HEK293 (cell line): ENCODE data around the gene GALNT10.

Experiments used
- CTCF ChIA-PET: fragments of 350-600 bp; formaldehyde crosslinking; extraction: SDS; loops from one replicate; lab custom pipeline; 2021; ENCODE audit warnings: antibody characterized with exemption; lab: Yijun Ruan, JAX
- POLR2A ChIA-PET: fragments of 300-600 bp; formaldehyde crosslinking; extraction: SDS; loops from one replicate; lab custom pipeline; 2020; ENCODE audit warnings: antibody characterized with exemption, inconsistent platforms; lab: Yijun Ruan, JAX
- H3K27ac ChIP-seq: fragments of 200-500 bp; sonication (Bioruptor generic); 2 replicates; pipeline ENCODE4 v1.5.1; 2014; ENCODE audit warnings: low read depth, low read length, control low read depth, inconsistent platforms; ENCODE audit errors: extremely low read depth
- H3K36me3 ChIP-seq, 2 experiments: fragments of 200-500 bp in 1 of 2; sonication (Bioruptor generic) in 1 of 2; 1 replicate in 1 of 2; 2 replicates in 1 of 2; pipeline ENCODE4 v1.5.1; 2014 to 2017; ENCODE audit warnings: inconsistent platforms in 2 of 2, low read length in 2 of 2; ENCODE audit not compliant: control insufficient read depth in 2 of 2, insufficient read depth in 1 of 2
- H3K4me1 ChIP-seq: fragments of 200-500 bp; sonication (Bioruptor generic); 2 replicates; pipeline ENCODE4 v1.5.1; 2014; ENCODE audit warnings: mild to moderate bottlenecking, low read length, inconsistent platforms; ENCODE audit not compliant: control insufficient read depth, insufficient read depth
- H3K4me3 ChIP-seq: 2 replicates; pipeline ENCODE4 v1.5.1; 2011; ENCODE audit warnings: low read depth, mild to moderate bottlenecking, control low read depth, low read length, moderate library complexity
- H3K9me3 ChIP-seq: fragments of 200-500 bp; sonication (Bioruptor generic); 2 replicates; pipeline ENCODE4 v1.5.1; 2014; ENCODE audit warnings: low read depth, low read length, inconsistent platforms; ENCODE audit not compliant: control insufficient read depth, insufficient read depth
- BCL11B ChIP-seq: fragments of 450-650 bp; formaldehyde crosslinking; IDR thresholded peaks from 2 replicates; pipeline ENCODE4 v1.5.1; 2016; ENCODE audit warnings: low read depth, missing biosample characterization, missing genetic modification characterization
- KLF10 ChIP-seq: fragments of 450-650 bp; IDR thresholded peaks from 2 replicates; pipeline ENCODE4 v1.5.1; 2018; ENCODE audit warnings: missing biosample characterization, mild to moderate bottlenecking, missing genetic modification characterization
- KLF7 ChIP-seq: fragments of 450-650 bp; formaldehyde crosslinking; IDR thresholded peaks from 2 replicates; pipeline ENCODE4 v1.5.1; 2016; ENCODE audit warnings: missing biosample characterization, missing genetic modification characterization, borderline replicate concordance
- ZBTB21 ChIP-seq: fragments of 450-650 bp; formaldehyde crosslinking; IDR thresholded peaks from 2 replicates; pipeline ENCODE4 v1.5.1; 2017; ENCODE audit warnings: missing biosample characterization, missing genetic modification characterization
- ZNF341 ChIP-seq: fragments of 450-650 bp; formaldehyde crosslinking; IDR thresholded peaks from 2 replicates; pipeline ENCODE4; 2016; ENCODE audit warnings: low read depth, missing biosample characterization, missing genetic modification characterization
- ZNF433 ChIP-seq: fragments of 450-650 bp; formaldehyde crosslinking; IDR thresholded peaks from 2 replicates; pipeline ENCODE4 v1.5.1; 2016; ENCODE audit warnings: missing biosample characterization, missing genetic modification characterization, low read depth
- ZNF521 ChIP-seq: fragments of 450-650 bp; formaldehyde crosslinking; IDR thresholded peaks from 2 replicates; pipeline ENCODE4 v1.5.1; 2017; ENCODE audit warnings: missing biosample characterization, mild to moderate bottlenecking, missing genetic modification characterization
- ZNF624 ChIP-seq: fragments of 450-650 bp; formaldehyde crosslinking; IDR thresholded peaks from 2 replicates; pipeline ENCODE4 v1.5.1; 2017; ENCODE audit warnings: missing biosample characterization, missing genetic modification characterization
- ZNF677 ChIP-seq: fragments of 450-650 bp; IDR thresholded peaks from 2 replicates; pipeline ENCODE4 v1.5.0; 2018; ENCODE audit warnings: missing biosample characterization, mild to moderate bottlenecking, missing genetic modification characterization, moderate library complexity
- ZNF747 ChIP-seq: fragments of 450-650 bp; formaldehyde crosslinking; IDR thresholded peaks from 2 replicates; pipeline ENCODE4 v1.5.1; 2016; ENCODE audit warnings: missing biosample characterization, missing genetic modification characterization
- ZNF776 ChIP-seq: fragments of 450-650 bp; formaldehyde crosslinking; IDR thresholded peaks from 2 replicates; pipeline ENCODE4 v1.5.0; 2017; ENCODE audit warnings: missing biosample characterization, missing genetic modification characterization, borderline replicate concordance
- ZNF830 ChIP-seq: fragments of 450-650 bp; IDR thresholded peaks from 2 replicates; pipeline ENCODE4 v1.5.0; 2018; ENCODE audit warnings: missing biosample characterization, missing genetic modification characterization, low read depth, mild to moderate bottlenecking, moderate library complexity
- TF ChIP-seq, protein P1 (sequence below): fragments of 450-650 bp; formaldehyde crosslinking; optimal IDR thresholded peaks from 2 replicates; pipeline ENCODE3; 2016; ENCODE audit warnings: missing biosample characterization, mild to moderate bottlenecking, missing genetic modification characterization
- TF ChIP-seq, protein P2 (sequence below): fragments of 450-650 bp; IDR thresholded peaks from 2 replicates; pipeline ENCODE4 v1.5.1; 2018; ENCODE audit warnings: missing biosample characterization, mild to moderate bottlenecking, missing genetic modification characterization
- TF ChIP-seq, protein P3 (sequence below): fragments of 450-650 bp; formaldehyde crosslinking; IDR thresholded peaks from 2 replicates; pipeline ENCODE4 v1.5.1; 2016; ENCODE audit warnings: missing biosample characterization, missing genetic modification characterization, low read depth
- TF ChIP-seq, protein P4 (sequence below): sonication (generic); formaldehyde crosslinking; IDR thresholded peaks from 2 replicates; pipeline ENCODE4 v1.8.1; 2022; ENCODE audit warnings: mild to moderate bottlenecking, moderate library complexity, missing genetic modification reagents
- TF ChIP-seq, protein P5 (sequence below): fragments of 450-650 bp; formaldehyde crosslinking; IDR thresholded peaks from 2 replicates; pipeline ENCODE4 v1.5.1; 2016; ENCODE audit warnings: missing biosample characterization, missing genetic modification characterization
- TF ChIP-seq, protein P6 (sequence below): fragments of 450-650 bp; formaldehyde crosslinking; IDR thresholded peaks from 2 replicates; pipeline ENCODE4; 2016; ENCODE audit warnings: missing biosample characterization, missing genetic modification characterization

Gene GALNT10

DNA sequence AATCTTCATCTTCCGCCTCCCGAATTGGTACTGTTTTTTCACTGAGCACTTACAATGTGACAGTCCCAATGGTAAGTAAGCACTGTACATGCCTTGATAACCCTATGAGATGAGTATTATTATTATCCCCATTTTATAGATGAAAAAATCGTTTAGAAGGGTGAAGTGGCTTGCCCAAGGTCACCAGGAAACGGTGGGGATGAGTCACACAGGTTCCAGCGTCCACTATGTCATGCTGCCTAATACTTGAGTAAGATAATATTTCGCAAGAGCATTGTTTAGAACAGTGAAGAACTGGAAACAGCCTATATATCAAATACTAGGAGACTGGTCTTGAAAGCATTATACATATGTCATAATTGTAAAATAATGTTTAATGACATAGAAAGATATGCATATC is 274.6 kb downstream of the GALNT10 start (continued):
- TF ChIP-seq, protein P1, sequence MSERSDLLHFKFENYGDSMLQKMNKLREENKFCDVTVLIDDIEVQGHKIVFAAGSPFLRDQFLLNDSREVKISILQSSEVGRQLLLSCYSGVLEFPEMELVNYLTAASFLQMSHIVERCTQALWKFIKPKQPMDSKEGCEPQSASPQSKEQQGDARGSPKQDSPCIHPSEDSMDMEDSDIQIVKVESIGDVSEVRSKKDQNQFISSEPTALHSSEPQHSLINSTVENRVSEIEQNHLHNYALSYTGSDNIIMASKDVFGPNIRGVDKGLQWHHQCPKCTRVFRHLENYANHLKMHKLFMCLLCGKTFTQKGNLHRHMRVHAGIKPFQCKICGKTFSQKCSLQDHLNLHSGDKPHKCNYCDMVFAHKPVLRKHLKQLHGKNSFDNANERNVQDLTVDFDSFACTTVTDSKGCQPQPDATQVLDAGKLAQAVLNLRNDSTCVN = no peak
- TF ChIP-seq ZNF624 = no peak

DNA sequence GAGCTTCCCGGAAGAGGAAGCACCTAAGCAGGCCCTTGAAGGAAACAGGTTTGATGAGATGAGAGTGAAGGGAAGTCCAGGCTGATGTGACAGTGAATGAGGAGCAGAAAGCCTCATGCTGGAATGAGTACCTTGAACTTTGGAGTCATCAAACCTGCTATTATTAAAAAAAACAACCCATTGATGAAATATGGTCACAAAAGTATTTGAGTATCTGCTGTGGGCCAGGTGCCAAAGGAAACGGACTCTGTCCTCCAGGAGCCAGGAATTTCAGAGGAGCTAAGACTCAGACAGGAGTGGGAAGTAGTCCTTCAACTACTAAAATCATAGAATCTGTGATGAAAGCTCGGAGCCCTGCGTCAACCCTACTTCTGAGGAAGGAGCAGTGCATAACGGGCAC is 275.6 kb downstream of the GALNT10 start:
- TF ChIP-seq ZNF341 (tag by site-specific recombination) (no peak), KLF10 (tag by site-specific recombination) (no peak), ZBTB21 (tag by site-specific recombination) (no peak), ZNF521 (tag by site-specific recombination) (no peak), ZNF433 (tag by site-specific recombination) (no peak), ZNF776 (no peak), ZNF677 (no peak), KLF7 (tag by site-specific recombination) (no peak), ZNF747 (tag by site-specific recombination) (no peak), ZNF830 (tag by site-specific recombination) (no peak), BCL11B (tag by site-specific recombination) (no peak), ZNF624 (no peak)
- TF ChIP-seq, protein P1 = no peak
- TF ChIP-seq, protein P2, sequence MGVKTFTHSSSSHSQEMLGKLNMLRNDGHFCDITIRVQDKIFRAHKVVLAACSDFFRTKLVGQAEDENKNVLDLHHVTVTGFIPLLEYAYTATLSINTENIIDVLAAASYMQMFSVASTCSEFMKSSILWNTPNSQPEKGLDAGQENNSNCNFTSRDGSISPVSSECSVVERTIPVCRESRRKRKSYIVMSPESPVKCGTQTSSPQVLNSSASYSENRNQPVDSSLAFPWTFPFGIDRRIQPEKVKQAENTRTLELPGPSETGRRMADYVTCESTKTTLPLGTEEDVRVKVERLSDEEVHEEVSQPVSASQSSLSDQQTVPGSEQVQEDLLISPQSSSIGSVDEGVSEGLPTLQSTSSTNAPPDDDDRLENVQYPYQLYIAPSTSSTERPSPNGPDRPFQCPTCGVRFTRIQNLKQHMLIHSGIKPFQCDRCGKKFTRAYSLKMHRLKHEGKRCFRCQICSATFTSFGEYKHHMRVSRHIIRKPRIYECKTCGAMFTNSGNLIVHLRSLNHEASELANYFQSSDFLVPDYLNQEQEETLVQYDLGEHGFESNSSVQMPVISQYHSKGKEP (tag by site-specific recombination) = no peak
- TF ChIP-seq, protein P3, sequence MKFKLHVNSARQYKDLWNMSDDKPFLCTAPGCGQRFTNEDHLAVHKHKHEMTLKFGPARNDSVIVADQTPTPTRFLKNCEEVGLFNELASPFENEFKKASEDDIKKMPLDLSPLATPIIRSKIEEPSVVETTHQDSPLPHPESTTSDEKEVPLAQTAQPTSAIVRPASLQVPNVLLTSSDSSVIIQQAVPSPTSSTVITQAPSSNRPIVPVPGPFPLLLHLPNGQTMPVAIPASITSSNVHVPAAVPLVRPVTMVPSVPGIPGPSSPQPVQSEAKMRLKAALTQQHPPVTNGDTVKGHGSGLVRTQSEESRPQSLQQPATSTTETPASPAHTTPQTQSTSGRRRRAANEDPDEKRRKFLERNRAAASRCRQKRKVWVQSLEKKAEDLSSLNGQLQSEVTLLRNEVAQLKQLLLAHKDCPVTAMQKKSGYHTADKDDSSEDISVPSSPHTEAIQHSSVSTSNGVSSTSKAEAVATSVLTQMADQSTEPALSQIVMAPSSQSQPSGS = no peak
- TF ChIP-seq, protein P4, sequence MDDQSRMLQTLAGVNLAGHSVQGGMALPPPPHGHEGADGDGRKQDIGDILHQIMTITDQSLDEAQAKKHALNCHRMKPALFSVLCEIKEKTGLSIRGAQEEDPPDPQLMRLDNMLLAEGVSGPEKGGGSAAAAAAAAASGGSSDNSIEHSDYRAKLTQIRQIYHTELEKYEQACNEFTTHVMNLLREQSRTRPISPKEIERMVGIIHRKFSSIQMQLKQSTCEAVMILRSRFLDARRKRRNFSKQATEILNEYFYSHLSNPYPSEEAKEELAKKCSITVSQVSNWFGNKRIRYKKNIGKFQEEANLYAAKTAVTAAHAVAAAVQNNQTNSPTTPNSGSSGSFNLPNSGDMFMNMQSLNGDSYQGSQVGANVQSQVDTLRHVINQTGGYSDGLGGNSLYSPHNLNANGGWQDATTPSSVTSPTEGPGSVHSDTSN (CRISPR knock-in tag) = no peak
- TF ChIP-seq, protein P5, sequence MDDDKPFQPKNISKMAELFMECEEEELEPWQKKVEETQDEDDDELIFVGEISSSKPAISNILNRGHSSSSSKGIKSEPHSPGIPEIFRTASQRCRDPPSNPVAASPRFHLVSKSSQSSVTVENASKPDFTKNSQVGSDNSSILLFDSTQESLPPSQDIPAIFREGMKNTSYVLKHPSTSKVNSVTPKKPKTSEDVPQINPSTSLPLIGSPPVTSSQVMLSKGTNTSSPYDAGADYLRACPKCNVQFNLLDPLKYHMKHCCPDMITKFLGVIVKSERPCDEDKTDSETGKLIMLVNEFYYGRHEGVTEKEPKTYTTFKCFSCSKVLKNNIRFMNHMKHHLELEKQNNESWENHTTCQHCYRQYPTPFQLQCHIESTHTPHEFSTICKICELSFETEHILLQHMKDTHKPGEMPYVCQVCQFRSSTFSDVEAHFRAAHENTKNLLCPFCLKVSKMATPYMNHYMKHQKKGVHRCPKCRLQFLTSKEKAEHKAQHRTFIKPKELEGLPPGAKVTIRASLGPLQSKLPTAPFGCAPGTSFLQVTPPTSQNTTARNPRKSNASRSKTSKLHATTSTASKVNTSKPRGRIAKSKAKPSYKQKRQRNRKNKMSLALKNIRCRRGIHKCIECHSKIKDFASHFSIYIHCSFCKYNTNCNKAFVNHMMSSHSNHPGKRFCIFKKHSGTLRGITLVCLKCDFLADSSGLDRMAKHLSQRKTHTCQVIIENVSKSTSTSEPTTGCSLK (tag by site-specific recombination) = no peak
- TF ChIP-seq, protein P6, sequence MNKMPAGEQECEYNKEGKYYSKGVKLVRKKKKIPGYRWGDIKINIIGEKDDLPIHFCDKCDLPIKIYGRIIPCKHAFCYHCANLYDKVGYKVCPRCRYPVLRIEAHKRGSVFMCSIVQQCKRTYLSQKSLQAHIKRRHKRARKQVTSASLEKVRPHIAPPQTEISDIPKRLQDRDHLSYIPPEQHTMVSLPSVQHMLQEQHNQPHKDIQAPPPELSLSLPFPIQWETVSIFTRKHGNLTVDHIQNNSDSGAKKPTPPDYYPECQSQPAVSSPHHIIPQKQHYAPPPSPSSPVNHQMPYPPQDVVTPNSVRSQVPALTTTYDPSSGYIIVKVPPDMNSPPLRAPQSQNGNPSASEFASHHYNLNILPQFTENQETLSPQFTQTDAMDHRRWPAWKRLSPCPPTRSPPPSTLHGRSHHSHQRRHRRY (tag by site-specific recombination) = no peak
- Histone ChIP-seq H3K9me3 (no peaks in the 10 kb centered on the region), H3K4me1 (peaks cover 12% of the 10 kb centered on the region), H3K36me3 (no peaks in the 10 kb centered on the region), H3K27ac (no peak overlapping the region), H3K4me3 (no peak overlapping the region)
- ChIA-PET POLR2A (no interaction called here), CTCF (interaction anchor here (0.7 to 8.5 kb wide), 14 partner anchors 10 to 393 kb away, joined by 3 to 147 read pairs (median 4); no protein-coding TSS in a partner anchor)
